ENCODE results near the gene XXYLT1. TPM values are rescaled to one million over a fixed set of nuclear protein-coding genes. Genes with fewer than 3 reads are reported as not detected.

Gene XXYLT1
- total and polyA plus RNA-seq, 10 of the 15 experiments (the other 5 are each of a cell fraction or from before 2014, with no cell fraction given) = 1.2 to 14.2 (median 9.3) TPM

DNA sequence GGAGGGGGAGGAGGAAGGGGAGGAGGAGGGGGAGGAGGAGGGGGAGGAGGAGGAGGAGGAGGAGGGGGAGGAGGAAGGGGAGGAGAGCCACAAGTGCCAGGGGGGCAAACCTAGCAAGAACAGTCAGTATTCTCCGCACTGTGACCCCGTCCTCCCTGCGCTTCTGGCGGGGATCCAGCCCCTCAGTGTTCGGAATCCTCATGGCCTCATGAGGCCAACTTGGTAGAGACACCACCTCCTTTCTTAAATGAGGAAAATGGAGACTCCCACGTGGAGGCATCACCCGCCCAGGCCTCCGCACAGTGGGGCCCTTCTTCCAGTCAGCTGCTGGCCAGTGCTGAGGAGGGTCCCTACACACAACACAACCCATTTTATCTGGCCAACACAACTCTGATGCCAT, 163.4 kb downstream of the XXYLT1 start:
- no peak overlapping the region for H3K9ac ChIP-seq (ENCODE audit: control insufficient read depth, insufficient read depth, low read length)
- in situ Hi-C loops (cut with MboI) = no loop called here
- H3K4me3 ChIP-seq = no peak overlapping the region
- DNase-seq (ENCODE audit: low read depth, low spot score) = no peak
- no peaks in the 10 kb centered on the region for H3K27me3 ChIP-seq (replicated peaks in 1 of 2; ENCODE audit: control insufficient read depth in 2 of 2, insufficient read depth in 2 of 2, low read length in 1 of 2)
- SMC1A ChIA-PET (ENCODE audit: uncharacterized antibody, unreplicated experiment) = interaction anchor here (0.6 to 2.7 kb wide), 11 partner anchors 18 to 437 kb away, joined by 3 to 23 read pairs (median 5); no protein-coding TSS in a partner anchor
- WGBS (ENCODE audit: insufficient coverage, insufficient replicate concordance, low lambda C conversion rate, missing lambda C conversion rate) = 83% methylated on average over 8 of the region's 8 CpGs
- no peak overlapping the region for H3K27ac ChIP-seq (ENCODE audit: control insufficient read depth, insufficient read depth)
- H3K4me1 ChIP-seq (ENCODE audit: control insufficient read depth, insufficient read depth, low read length) = no peaks in the 10 kb centered on the region
- H3K36me3 ChIP-seq (ENCODE audit: control insufficient read depth in 2 of 2, insufficient read depth in 2 of 2, low read length in 1 of 2) = no peaks in the 10 kb centered on the region; a peak in 1 of 4 replicates
- FAIRE-seq = no peak
- CTCF ChIA-PET = interaction anchor here (0.6 to 3.2 kb wide), 18 partner anchors 9 to 494 kb away, joined by 3 to 61 read pairs (median 6); partner anchors contain the start of gene LSG1
- H3K79me2 ChIP-seq (ENCODE audit: control insufficient read depth, insufficient read depth, low read length) = no peaks in the 10 kb centered on the region
- H2AFZ ChIP-seq (ENCODE audit: control insufficient read depth, low read depth, low read length) = no peak overlapping the region
- ATAC-seq = no peak
- RAD21 ChIA-PET (ENCODE audit: unreplicated experiment) = interaction anchor here (1.1 to 3.2 kb wide), 5 partner anchors 22 to 435 kb away, joined by 3 to 36 read pairs (median 6); partner anchors contain the start of gene LSG1
- no peaks in the 10 kb centered on the region for H4K20me1 ChIP-seq (ENCODE audit: control insufficient read depth, insufficient read depth)
- no peaks in the 10 kb centered on the region for H3K9me3 ChIP-seq (replicated peaks; ENCODE audit: control insufficient read depth, insufficient read depth, low read length)
- intact Hi-C loops (cut with micrococcal nuclease; ENCODE audit: unreplicated experiment) = no loop called here
- no TSS peak for BruUV-seq (replicated peaks)
- POLR2A ChIA-PET = no interaction called here
- no peak overlapping the region for H3K4me2 ChIP-seq (ENCODE audit: control insufficient read depth, insufficient read depth)
- no peak for TF ChIP-seq RBBP5 (conservative IDR thresholded peaks at IDR 0.05)
- TF ChIP-seq IKZF1 (conservative IDR thresholded peaks at IDR 0.05) = no peak
- TF ChIP-seq ZBTB4 (CRISPR knock-in tag; IDR thresholded peaks at IDR 0.05) = no peak
- TF ChIP-seq, protein P1, sequence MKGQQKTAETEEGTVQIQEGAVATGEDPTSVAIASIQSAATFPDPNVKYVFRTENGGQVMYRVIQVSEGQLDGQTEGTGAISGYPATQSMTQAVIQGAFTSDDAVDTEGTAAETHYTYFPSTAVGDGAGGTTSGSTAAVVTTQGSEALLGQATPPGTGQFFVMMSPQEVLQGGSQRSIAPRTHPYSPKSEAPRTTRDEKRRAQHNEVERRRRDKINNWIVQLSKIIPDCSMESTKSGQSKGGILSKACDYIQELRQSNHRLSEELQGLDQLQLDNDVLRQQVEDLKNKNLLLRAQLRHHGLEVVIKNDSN (IDR thresholded peaks at IDR 0.05; ENCODE audit: borderline replicate concordance, extremely low read length, insufficient read depth, low read depth, low read length) = no peak
- no peak for TF ChIP-seq POU2F2 (IDR thresholded peaks at IDR 0.05; ENCODE audit: borderline replicate concordance, low read depth, low read length)
- no peak for TF ChIP-seq PRDM15 (CRISPR knock-in tag; IDR thresholded peaks at IDR 0.05)
- TF ChIP-seq POLR2AphosphoS5 (IDR thresholded peaks at IDR 0.05; ENCODE audit: low read length) = no peak
- no peak for TF ChIP-seq NFXL1 (IDR thresholded peaks at IDR 0.05; ENCODE audit: borderline replicate concordance)
- TF ChIP-seq FOXK2 (IDR thresholded peaks at IDR 0.05) = no peak
- TF ChIP-seq IRF4 (IDR thresholded peaks at IDR 0.05; ENCODE audit: low read depth, low read length) = no peak
- no peak for TF ChIP-seq ZZZ3 (IDR thresholded peaks at IDR 0.05; ENCODE audit: control insufficient read depth, insufficient read length, low read depth)
- no peak for TF ChIP-seq CHD4 (IDR thresholded peaks at IDR 0.05)
- TF ChIP-seq POLR2A (IDR thresholded peaks at IDR 0.05; ENCODE audit: low read depth, low read length) = no peak
- TF ChIP-seq RB1 (IDR thresholded peaks at IDR 0.05; ENCODE audit: borderline replicate concordance) = no peak
- no peak for TF ChIP-seq FOXM1 (IDR thresholded peaks at IDR 0.05; ENCODE audit: low read depth, low read length)
- TF ChIP-seq FOS (IDR thresholded peaks at IDR 0.05; ENCODE audit: borderline replicate concordance, extremely low read depth, insufficient read length) = no peak
- no peak for TF ChIP-seq E2F4 (IDR thresholded peaks at IDR 0.05; ENCODE audit: low read depth, low read length)
